ENCODE results near the gene TFAP2E.

TFAP2E gene

GRCh38 chr1:35598895-35599294, 25.8 kb downstream of the TFAP2E start:
- no peak for FAIRE-seq

- no peak for FAIRE-seq
Observed at GRCh38 chr1:35599411-35599810, 26.3 kb downstream of the TFAP2E start.

GRCh38 chr1:35600593-35600992, 27.5 kb downstream of the TFAP2E start:
- FAIRE-seq, result no peak

DNA sequence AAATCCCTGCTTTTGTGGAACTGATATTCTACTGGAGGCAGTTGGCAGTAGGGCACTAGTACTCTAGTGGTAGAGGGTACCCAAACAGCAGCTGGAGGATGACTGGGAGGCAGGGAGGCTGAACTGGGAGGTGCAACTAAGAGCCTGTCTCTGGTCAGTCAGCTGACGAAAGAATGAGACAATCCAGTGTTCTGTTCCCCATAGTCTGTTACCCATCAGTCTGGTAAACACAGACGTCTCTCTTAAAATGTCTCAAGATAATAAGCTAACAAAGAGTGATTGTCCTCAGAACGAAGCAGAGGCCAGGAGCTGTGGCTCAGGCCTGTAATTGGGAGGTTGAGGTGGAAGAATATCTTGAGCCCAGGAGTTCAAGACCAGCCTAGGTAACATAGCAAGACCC, 30.4 kb downstream of the TFAP2E start:
- no peak for FAIRE-seq

DNA sequence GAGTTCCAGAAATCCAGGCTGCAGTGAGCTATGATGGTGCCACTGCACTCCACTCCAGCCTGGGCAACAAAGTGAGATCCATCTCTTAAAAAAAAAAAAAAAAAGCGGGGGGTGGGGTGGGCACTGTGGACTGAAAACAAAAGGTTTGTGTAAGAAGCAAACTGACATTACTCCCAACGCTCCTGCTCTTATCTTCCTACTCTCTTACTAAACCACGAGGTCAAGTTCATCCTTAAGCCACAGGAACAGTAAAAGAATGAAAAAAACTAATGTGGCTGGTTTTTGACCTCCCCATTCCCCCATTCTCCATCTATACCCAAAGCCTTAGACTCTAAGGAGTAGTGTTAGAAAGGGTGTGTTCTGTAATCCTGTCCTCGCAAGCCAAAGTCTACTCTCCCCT, 30.8 kb downstream of the TFAP2E start:
- FAIRE-seq, result no peak

DNA sequence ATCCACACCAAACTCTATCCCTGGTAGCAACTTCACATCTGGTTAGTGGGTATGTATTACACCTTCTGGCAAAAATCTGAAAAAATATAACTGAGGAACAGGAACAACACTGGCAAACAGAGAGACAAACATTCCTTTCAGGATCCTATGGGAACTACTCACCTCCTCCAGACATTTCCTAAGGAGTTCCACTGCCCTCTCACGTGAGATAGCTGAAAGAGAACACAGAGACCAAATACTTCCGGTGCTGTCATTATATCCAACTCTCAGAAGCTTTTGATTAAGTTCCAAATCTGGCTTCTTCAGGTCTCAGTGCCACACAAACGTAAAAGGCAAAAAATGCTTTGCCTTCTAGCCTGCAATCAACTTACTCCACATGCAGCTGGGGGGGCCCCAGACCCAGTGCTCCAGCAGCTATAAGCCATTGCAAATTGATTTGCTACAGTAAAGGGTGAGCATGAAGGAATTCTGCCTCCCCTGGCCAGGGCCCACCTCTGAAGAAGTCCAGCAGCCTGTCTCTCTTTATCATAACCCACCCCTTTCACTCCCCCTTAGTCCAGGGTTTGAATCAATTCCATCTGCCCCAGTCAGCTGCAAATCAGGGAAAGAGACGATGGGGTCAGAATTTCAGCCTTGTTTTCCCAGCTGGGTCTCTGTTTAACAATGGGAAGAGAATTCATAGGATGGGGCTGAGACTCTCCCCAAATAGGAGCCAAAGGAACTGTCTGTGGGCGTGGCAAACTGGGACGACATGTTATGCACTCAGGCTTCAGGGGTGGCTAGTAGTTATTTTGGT, 32.2 kb downstream of the TFAP2E start:
- FAIRE-seq, result no peak

GRCh38 chr1:35605867-35606182, 32.7 kb downstream of the TFAP2E start:
- FAIRE-seq, result no peak

DNA sequence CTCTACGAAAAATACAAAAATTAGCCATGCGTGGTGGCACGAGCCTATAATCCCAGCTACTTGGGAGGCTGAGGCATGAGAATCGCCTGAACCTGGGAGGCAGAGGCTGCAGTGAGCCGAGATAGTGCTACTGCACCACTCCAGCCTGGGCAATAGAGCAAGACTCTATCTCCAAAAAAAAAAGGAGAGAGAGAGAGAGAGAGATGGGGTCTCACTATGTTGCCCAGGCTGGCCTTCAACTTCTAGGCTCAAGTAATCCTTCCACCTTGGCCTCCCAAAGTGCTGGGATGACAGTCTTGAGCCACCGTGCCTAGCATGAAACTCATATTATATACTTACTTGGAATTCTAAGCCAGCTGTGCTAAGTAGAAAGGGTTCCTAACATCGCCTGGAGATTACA, 38.5 kb downstream of the TFAP2E start:
- FAIRE-seq, result no peak

GRCh38 chr1:35615440-35615839, 42.3 kb downstream of the TFAP2E start:
- no peak for FAIRE-seq

GRCh38 chr1:35619237-35620121, 46.4 kb downstream of the TFAP2E start:
- FAIRE-seq, result no peak

DNA sequence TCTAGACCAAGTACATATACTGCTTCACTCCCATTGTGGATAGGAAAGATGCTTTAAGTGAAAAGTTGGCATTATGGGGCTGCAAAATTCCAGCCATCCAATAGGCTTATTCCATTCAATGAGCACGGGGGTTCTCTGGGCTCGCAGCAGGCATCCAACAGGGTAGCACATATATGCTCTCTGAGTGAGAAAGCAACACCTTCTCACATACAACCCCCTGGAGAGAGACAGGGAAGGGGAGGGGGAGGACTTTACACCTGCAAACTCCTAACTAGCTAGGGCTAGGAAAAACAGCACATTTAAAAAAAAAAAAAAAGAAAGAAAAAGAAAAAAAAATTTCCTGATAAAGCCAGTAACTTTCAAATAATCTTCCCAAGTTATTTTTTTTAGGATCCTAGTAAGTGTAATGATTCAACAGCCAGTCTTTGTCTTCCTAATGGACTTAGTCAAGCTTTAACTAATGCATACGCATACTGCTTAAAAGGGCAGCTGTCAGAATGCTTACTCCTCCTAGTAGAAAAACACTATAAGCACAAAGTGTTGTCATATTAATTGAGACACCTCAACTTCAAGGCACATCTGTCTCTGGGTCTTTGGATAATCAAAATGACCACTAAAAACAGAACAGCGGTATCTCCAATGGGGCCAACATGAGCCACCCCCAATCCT, 49.5 kb downstream of the TFAP2E start:
- no peak for FAIRE-seq

- FAIRE-seq, result no peak
Observed at GRCh38 chr1:35623832-35624231, 50.7 kb downstream of the TFAP2E start.

DNA sequence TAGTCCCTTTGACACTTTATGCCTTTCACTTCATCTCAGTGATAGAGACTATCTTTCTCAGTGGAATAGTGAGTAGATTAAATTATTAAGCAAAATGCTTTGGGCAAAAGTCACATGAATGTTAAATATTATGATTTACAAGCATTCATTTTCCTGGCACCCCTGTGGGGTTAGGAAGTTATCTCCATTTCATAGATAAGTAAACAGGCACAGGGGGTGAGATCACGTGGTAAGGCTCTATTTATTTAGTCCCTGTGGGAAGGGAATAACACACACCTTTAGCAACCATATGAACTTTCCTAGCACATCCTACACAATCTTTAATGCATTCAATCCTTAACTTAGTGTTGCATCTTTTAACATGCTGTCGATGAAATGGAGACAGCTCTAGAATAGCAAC, 55.9 kb downstream of the TFAP2E start:
- no peak for FAIRE-seq

DNA sequence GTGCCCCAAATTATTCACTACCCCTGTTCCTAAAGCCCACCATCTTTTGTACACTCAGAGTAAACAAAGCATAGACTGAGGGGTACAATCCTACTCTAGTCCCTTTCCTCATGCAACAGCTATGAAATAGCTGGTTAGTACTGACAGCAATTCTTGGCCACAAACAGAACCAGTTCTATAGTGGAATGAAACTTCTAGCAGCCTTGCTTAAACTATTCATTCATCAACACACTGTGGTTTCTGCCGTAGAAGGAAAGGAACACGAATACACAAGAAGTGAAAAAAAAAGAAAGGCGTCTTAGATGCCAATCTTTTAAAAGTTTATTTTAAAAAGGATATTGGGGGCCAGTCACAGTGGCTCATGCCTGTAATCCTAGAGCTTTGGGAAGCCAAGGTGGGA, 58.3 kb downstream of the TFAP2E start:
- no peak for FAIRE-seq

DNA sequence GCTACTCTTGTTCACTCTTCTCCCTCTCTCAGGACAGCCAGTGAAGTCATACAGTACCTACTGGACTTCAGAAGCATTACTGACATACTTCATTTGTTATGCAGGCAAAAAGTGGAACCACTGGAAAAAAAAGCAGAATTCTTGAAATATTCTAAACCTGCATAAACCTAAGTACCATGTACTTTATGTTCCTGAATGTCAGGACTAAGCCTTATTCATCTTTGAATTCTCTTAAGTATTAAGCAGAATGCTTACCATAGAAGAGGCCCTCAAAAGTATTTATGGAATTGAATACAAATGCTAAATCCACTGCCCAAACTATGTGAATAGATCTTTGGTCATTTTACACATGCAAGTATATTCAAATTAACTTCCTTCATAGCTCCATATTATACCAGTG, 60.4 kb downstream of the TFAP2E start:
- no peak for FAIRE-seq

DNA sequence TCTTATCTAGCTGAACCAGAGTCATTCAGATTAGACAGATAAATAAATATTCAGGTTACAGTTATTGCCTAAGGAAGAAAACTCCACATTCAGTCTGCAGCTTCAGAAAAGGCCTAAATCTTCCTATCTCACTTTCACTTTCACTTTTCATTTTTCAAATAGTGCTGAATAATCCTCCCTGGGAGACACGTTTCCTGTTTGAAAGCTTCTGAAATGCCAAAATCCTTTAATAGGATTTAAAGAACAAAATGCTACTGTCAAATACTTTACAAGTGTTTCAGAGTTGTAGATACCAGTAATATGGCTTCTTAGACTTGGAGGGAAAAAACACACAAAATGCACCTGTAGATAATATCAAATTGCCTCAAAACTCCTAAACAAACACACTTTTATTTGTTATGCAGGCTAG, 64.3 kb downstream of the TFAP2E start:
- FAIRE-seq, result no peak

DNA sequence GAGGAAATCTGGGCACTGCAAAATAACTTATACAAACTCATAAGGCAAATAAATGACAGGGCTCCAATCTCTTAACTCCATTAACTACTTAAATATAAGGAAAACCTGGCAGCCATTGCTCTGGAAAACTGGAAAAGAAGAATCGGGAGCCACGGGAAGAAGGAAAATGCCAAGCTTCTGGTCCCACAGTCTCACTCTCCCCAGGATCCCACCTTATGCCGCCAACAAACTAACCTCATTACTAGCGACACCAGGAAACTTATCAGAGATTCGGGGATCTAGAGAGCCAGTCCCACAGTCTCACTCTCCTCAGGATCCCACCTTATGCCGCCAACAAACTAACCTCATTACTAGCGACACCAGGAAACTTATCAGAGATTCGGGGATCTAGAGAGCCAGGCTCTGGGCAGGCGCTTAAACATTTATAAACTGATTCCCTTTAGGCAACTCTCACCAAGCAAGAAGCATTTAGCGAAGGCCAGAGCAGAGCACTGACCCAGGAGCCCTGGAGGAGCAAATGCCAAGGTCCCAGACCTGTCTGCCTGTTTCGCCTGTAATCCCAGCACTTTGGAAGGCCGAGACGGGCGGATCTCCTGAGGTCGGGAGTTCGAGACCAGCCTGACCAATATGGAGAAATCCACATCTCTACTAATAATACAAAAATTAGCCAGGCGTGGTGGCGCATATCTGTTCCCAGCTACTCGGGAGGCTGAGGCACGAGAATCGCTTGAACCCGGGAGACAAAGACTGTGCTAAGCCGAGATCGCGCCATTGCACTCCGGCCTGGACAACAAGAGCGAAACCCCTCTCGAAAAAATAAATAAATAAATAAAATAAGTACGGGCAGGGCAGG, 67.5 kb downstream of the TFAP2E start:
- FAIRE-seq, result no peak

GRCh38 chr1:35641233-35641866, 68.2 kb downstream of the TFAP2E start, which contains the start of gene PSMB2:
TSS of gene PSMB2 (minus strand) at chr1:35641526. CDS start at chr1:35641432, 94 bp downstream.
- FAIRE-seq, result no peak

DNA sequence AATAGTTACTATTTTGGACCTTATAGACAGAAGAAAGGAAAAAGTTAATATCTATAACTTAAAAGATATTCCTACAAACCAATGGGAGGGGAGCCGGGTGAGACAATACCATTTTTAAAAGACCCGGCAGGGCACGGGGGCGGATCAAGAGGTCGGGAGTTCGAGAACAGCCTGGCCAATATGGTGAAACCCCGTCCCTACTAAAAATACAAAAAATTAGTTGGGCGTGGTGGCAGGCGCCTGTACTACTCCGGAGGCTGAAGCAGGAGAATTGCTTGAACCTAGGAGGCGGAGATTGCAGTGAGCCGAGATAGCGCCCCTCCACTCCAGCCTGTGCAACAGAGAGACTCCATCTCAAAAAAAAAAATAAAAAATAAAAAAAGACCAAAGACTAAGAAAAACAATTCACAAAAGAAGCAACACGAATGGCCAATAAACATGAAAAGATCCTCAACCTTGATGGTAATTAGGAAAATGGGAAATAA, 69.4 kb downstream of the TFAP2E start:
- no peak for FAIRE-seq

GRCh38 chr1:35644204-35644603, 71.1 kb downstream of the TFAP2E start:
- no peak for FAIRE-seq

All from TTC549 (cell line).